ENCODE results near the gene NCAM2.
"Not testable (repeated sequence)": the region's sequence is repeated elsewhere in the genome, so short reads cannot be mapped to it uniquely, and the experiment has no call there.

The NCAM2 gene

DNA sequence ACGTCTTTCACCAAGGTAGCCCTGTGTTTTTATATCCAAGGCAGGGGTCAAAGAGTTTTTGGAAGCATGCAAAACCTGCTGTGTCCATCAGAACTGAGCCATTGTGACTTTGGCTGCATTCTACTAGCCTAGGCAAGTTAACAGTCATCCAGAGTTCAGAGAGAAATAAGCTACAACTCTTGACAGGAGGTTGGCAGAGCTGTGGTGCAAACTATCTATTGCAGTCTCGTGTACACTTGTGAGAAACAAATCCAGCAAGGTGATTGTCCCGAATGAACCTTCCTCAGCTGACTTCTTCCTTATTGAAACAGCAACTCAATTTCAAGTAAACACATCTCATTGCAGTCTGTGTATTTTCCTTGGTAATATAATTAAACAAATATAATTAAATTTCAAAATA lies 124.5 kb downstream of the NCAM2 start:
- H3K36me3 ChIP-seq (ENCODE audit: control insufficient read depth in 5 of 5, insufficient read depth in 5 of 5, low read length in 5 of 5), result no peaks in the 10 kb centered on the region
- no peak overlapping the region for H3K27ac ChIP-seq (ENCODE audit: low read depth, low read length)
- no peak overlapping the region for H3K9ac ChIP-seq (ENCODE audit: low read length in 5 of 5)
- H3K4me1 ChIP-seq (ENCODE audit: control insufficient read depth in 5 of 5, insufficient read depth in 5 of 5, low read length in 5 of 5), result no peaks in the 10 kb centered on the region
- H3K9me3 ChIP-seq (ENCODE audit: control insufficient read depth in 5 of 5, low read length in 5 of 5), result no peaks in the 10 kb centered on the region
- no peak overlapping the region for H3K4me3 ChIP-seq (ENCODE audit: low read depth in 1 of 5, low read length in 5 of 5)
- no peaks in the 10 kb centered on the region for H3K27me3 ChIP-seq (ENCODE audit: control insufficient read depth in 5 of 5, insufficient read depth in 4 of 5, low read length in 5 of 5)

DNA sequence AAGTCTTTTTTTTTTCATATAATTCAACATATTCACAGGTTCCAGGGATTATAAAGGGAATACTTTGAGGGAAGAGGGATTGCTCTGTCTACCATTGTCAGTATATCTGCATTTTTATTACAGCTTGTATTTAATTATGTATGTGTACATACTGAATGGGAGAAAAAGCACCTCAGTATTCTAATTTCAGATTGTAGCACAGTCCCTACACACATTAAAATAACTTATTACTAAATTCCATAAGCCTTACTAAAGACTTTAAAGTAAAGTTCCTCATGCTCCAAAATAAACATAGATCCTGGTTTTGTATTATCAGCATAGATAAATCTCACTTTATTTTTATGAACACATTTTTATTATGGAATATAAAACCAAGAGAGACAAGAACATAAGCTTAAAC lies 134.2 kb downstream of the NCAM2 start:
- Histone ChIP-seq H3K4me3 (ENCODE audit: low read depth in 1 of 5, low read length in 5 of 5) (no peak overlapping the region), H3K9ac (ENCODE audit: low read length in 5 of 5) (no peak overlapping the region), H3K27ac (ENCODE audit: low read depth, low read length) (no peak overlapping the region), H3K9me3 (ENCODE audit: control insufficient read depth in 5 of 5, low read length in 5 of 5) (no peaks in the 10 kb centered on the region), H3K4me1 (ENCODE audit: control insufficient read depth in 5 of 5, insufficient read depth in 5 of 5, low read length in 5 of 5) (no peaks in the 10 kb centered on the region), H3K27me3 (ENCODE audit: control insufficient read depth in 5 of 5, insufficient read depth in 4 of 5, low read length in 5 of 5) (no peaks in the 10 kb centered on the region), H3K36me3 (ENCODE audit: control insufficient read depth in 5 of 5, insufficient read depth in 5 of 5, low read length in 5 of 5) (no peaks in the 10 kb centered on the region)

DNA sequence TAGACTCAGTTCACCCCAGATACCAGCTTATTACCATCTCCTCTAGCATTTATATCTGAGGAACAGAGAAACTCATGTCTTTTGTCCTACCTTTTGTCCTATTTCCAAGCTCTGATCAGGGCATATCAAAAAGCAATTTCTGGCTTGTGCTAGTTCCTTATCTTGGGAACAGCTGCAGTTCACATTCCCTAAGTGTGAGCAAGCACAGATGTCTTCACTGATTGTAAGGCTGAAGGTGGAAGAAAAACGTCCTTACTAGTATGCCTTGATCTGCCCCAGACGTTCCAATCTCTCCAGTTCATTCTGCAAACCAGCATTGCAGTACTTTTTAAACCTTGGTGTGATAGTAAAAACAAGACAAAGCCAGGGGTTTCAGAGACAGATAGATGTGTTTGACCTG lies 139.8 kb downstream of the NCAM2 start:
- Histone ChIP-seq H3K27me3 (ENCODE audit: control insufficient read depth in 5 of 5, insufficient read depth in 4 of 5, low read length in 5 of 5) (no peaks in the 10 kb centered on the region), H3K4me3 (ENCODE audit: low read depth in 1 of 5, low read length in 5 of 5) (no peak overlapping the region), H3K36me3 (ENCODE audit: control insufficient read depth in 5 of 5, insufficient read depth in 5 of 5, low read length in 5 of 5) (no peaks in the 10 kb centered on the region), H3K4me1 (ENCODE audit: control insufficient read depth in 5 of 5, insufficient read depth in 5 of 5, low read length in 5 of 5) (no peaks in the 10 kb centered on the region), H3K27ac (ENCODE audit: low read depth, low read length) (no peak overlapping the region), H3K9me3 (ENCODE audit: control insufficient read depth in 5 of 5, low read length in 5 of 5) (no peaks in the 10 kb centered on the region), H3K9ac (ENCODE audit: low read length in 5 of 5) (no peak overlapping the region)

DNA sequence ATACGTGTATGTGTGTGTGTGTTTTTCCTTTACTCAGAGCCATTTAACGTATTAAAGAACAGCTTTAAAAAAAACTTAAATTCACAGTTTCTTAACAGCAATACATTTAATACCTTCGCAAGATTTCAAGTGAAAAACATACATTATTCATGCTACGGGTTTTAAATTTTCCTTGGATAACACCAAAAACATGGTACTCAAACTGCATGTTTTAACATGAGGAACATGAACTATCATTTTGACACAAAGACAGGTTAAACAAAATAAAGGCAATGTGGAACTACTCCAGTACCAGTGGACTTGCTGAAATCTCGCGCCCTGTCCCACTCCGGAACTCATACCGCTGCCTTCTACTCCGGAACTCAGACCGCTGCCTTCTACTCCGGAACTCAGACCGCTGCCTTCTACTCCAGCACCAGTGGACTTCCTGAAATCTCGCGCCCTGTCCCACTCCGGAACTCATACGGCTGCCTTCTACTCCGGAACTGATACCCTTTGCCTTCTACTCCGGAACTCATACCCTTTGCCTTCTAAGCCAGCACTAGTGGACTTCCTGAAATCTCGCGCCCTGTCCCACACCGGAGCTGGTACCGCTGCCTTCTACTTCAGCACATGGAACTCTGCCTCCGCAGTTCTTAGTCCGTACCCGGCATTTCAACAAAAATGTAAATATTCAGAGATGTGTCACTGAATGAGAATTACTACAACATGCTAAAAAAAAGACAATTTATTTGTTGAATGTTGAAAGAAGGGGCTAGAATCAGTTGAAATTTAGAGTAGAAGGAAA lies 148.6 kb downstream of the NCAM2 start:
- Histone ChIP-seq H3K27me3 (ENCODE audit: control insufficient read depth in 5 of 5, insufficient read depth in 4 of 5, low read length in 5 of 5) (no peaks in the 10 kb centered on the region), H3K9me3 (ENCODE audit: control insufficient read depth in 5 of 5, low read length in 5 of 5) (no peaks in the 10 kb centered on the region), H3K4me1 (ENCODE audit: control insufficient read depth in 5 of 5, insufficient read depth in 5 of 5, low read length in 5 of 5) (no peaks in the 10 kb centered on the region), H3K27ac (ENCODE audit: low read depth, low read length) (no peak overlapping the region), H3K4me3 (ENCODE audit: low read depth in 1 of 5, low read length in 5 of 5) (no peak overlapping the region), H3K36me3 (ENCODE audit: control insufficient read depth in 5 of 5, insufficient read depth in 5 of 5, low read length in 5 of 5) (no peaks in the 10 kb centered on the region), H3K9ac (ENCODE audit: low read length in 5 of 5) (no peak overlapping the region)

DNA sequence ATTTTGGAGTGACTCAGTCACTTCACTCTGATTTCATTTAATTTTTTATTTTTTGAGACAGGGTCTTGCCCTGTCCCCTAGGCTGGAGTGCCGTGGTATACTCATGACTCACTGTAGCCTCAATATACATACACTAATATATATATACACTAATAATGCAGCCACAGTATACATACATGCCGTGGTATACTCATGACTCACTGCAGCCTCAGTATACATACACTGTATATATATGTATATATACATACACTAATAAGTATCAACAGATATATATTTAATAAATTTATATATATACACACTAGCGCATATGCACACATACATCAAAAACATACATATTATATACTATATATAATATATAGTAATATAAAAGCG lies 149.2 kb downstream of the NCAM2 start:
- H3K27ac ChIP-seq (ENCODE audit: low read depth, low read length), result no peak overlapping the region
- H3K4me1 ChIP-seq (ENCODE audit: control insufficient read depth in 5 of 5, insufficient read depth in 5 of 5, low read length in 5 of 5), result no peaks in the 10 kb centered on the region
- H3K4me3 ChIP-seq (ENCODE audit: low read depth in 1 of 5, low read length in 5 of 5), result no peak overlapping the region
- no peaks in the 10 kb centered on the region for H3K36me3 ChIP-seq (ENCODE audit: control insufficient read depth in 5 of 5, insufficient read depth in 5 of 5, low read length in 5 of 5)
- H3K9ac ChIP-seq (ENCODE audit: low read length in 5 of 5), result no peak overlapping the region
- H3K9me3 ChIP-seq (ENCODE audit: control insufficient read depth in 5 of 5, low read length in 5 of 5), result no peaks in the 10 kb centered on the region
- no peaks in the 10 kb centered on the region for H3K27me3 ChIP-seq (ENCODE audit: control insufficient read depth in 5 of 5, insufficient read depth in 4 of 5, low read length in 5 of 5)

DNA sequence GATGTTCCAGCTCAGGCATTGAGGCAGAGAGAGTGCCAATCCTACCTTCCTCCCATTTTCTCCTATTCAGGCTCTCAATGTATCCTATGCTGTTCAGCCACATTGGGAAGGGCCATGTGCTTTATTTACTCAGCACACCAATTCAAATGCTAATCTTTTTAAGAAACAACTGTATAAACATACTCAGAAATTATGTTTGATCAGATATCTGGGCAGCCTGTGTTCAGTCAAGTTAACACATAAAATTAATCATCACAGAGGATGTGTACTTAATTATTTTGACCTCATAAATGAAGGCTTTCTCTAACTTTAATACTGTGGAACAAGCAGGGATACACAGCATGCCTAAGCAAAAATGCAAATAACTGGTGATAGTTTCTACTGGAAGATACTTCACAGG lies 149.8 kb downstream of the NCAM2 start:
- no peaks in the 10 kb centered on the region for H3K27me3 ChIP-seq (ENCODE audit: control insufficient read depth in 5 of 5, insufficient read depth in 4 of 5, low read length in 5 of 5)

DNA sequence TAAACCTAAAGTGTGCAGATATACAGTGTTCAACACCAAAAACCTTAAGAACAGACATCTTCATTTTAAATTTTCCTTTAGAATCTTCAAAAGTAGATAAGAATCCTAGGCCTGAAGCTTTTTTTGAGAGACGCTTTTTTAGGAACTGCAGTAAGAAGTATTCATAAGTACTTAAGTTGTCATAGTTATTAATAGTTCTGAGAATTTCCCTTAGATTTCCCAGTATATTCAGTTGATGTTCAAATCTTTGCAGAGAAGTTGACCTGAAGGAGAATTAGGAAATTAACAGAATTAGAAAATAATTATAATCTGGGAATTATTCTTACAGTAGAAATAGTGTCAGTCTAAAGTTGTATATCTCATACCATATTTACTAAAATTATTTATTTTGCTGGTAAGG lies 150.3 kb downstream of the NCAM2 start:
- Histone ChIP-seq H3K4me3 (ENCODE audit: low read depth in 1 of 5, low read length in 5 of 5) (no peak overlapping the region), H3K36me3 (ENCODE audit: control insufficient read depth in 5 of 5, insufficient read depth in 5 of 5, low read length in 5 of 5) (no peaks in the 10 kb centered on the region), H3K4me1 (ENCODE audit: control insufficient read depth in 5 of 5, insufficient read depth in 5 of 5, low read length in 5 of 5) (no peaks in the 10 kb centered on the region), H3K9me3 (ENCODE audit: control insufficient read depth in 5 of 5, low read length in 5 of 5) (no peaks in the 10 kb centered on the region), H3K27ac (ENCODE audit: low read depth, low read length) (no peak overlapping the region), H3K27me3 (ENCODE audit: control insufficient read depth in 5 of 5, insufficient read depth in 4 of 5, low read length in 5 of 5) (no peaks in the 10 kb centered on the region), H3K9ac (ENCODE audit: low read length in 5 of 5) (no peak overlapping the region)

More for the DNA sequence above, 149.8 kb downstream of the NCAM2 start:
- Histone ChIP-seq H3K4me1 (ENCODE audit: control insufficient read depth in 5 of 5, insufficient read depth in 5 of 5, low read length in 5 of 5) (no peaks in the 10 kb centered on the region), H3K4me3 (ENCODE audit: low read depth in 1 of 5, low read length in 5 of 5) (no peak overlapping the region), H3K9me3 (ENCODE audit: control insufficient read depth in 5 of 5, low read length in 5 of 5) (no peaks in the 10 kb centered on the region), H3K27ac (ENCODE audit: low read depth, low read length) (no peak overlapping the region), H3K9ac (ENCODE audit: low read length in 5 of 5) (no peak overlapping the region), H3K36me3 (ENCODE audit: control insufficient read depth in 5 of 5, insufficient read depth in 5 of 5, low read length in 5 of 5) (no peaks in the 10 kb centered on the region)

DNA sequence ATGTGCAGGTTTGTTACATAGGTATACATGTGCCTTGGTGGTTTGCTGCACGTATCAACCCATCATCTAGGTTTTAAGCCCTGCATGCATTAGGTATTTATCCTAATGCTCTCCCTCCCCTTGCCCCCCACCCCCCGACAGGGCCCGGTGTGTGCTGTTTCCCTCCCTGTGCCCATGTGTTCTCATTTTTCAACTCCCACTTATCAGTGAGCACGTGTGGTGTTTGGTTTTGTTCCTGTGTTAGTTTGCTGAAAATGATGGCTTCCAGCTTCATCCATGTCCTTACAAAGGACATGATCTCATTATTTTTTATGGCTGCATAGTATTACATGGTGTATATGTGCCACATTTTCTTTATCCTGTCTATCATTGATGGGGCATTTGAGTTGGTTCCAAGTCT lies 151.2 kb downstream of the NCAM2 start:
- not testable (repeated sequence) for H3K9me3 ChIP-seq (ENCODE audit: control insufficient read depth in 5 of 5, low read length in 5 of 5); H3K27me3 ChIP-seq (ENCODE audit: control insufficient read depth in 5 of 5, insufficient read depth in 4 of 5, low read length in 5 of 5); H3K9ac ChIP-seq (ENCODE audit: low read length in 5 of 5); H3K27ac ChIP-seq (ENCODE audit: low read depth, low read length); H3K4me3 ChIP-seq (ENCODE audit: low read depth in 1 of 5, low read length in 5 of 5); H3K36me3 ChIP-seq (ENCODE audit: control insufficient read depth in 5 of 5, insufficient read depth in 5 of 5, low read length in 5 of 5); H3K4me1 ChIP-seq (ENCODE audit: control insufficient read depth in 5 of 5, insufficient read depth in 5 of 5, low read length in 5 of 5)

DNA sequence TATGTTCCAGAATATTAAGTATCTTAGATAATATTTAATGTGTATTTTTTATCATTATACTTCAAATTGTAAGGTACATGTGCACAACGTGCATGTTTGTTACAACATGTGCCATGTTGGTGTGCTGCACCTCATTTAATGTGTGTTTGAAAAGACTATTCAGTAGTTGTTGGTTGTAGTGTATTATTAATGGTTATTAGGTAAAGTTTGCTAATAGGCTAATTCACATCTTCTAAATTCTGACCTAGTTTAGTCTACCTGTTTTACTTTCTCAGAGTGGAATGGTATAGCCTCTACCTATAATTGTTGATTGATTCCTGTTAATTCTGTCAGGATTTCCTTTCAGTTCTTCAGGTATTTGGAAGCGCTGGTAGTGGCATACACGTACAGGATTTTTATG lies 153.0 kb downstream of the NCAM2 start:
- Histone ChIP-seq H3K9me3 (ENCODE audit: control insufficient read depth in 5 of 5, low read length in 5 of 5) (no peaks in the 10 kb centered on the region), H3K4me1 (ENCODE audit: control insufficient read depth in 5 of 5, insufficient read depth in 5 of 5, low read length in 5 of 5) (no peaks in the 10 kb centered on the region), H3K27me3 (ENCODE audit: control insufficient read depth in 5 of 5, insufficient read depth in 4 of 5, low read length in 5 of 5) (peaks cover 0 to 3% (median 0%) of the 10 kb centered on the region in 5 donors), H3K36me3 (ENCODE audit: control insufficient read depth in 5 of 5, insufficient read depth in 5 of 5, low read length in 5 of 5) (no peaks in the 10 kb centered on the region), H3K9ac (ENCODE audit: low read length in 5 of 5) (no peak overlapping the region), H3K27ac (ENCODE audit: low read depth, low read length) (no peak overlapping the region), H3K4me3 (ENCODE audit: low read depth in 1 of 5, low read length in 5 of 5) (no peak overlapping the region)

DNA sequence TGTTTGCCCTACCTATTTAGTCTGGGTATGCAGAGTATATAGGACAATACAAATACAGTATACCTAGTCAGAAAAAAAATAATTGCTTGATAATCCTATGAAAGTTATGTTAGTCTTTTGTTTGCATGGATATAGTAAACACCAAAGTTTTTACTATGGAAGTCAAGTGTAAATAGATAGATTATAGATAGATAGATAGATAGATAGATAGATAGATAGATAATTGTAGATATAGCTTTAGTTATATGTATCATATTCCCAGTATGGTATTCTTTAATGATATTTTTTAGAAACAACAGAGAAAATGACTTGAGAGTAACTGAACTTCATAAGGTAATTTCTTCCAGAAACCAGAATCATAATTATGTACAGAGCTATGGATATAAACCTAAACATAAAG lies 158.2 kb downstream of the NCAM2 start:
- H3K36me3 ChIP-seq (ENCODE audit: control insufficient read depth in 5 of 5, insufficient read depth in 5 of 5, low read length in 5 of 5), result no peaks in the 10 kb centered on the region
- no peaks in the 10 kb centered on the region for H3K9me3 ChIP-seq (ENCODE audit: control insufficient read depth in 5 of 5, low read length in 5 of 5)
- H3K27ac ChIP-seq (ENCODE audit: low read depth, low read length), result no peak overlapping the region
- H3K9ac ChIP-seq (ENCODE audit: low read length in 5 of 5), result no peak overlapping the region
- H3K27me3 ChIP-seq (ENCODE audit: control insufficient read depth in 5 of 5, insufficient read depth in 4 of 5, low read length in 5 of 5), result peaks cover 0 to 3% (median 0%) of the 10 kb centered on the region in 5 donors
- no peaks in the 10 kb centered on the region for H3K4me1 ChIP-seq (ENCODE audit: control insufficient read depth in 5 of 5, insufficient read depth in 5 of 5, low read length in 5 of 5)
- H3K4me3 ChIP-seq (ENCODE audit: low read depth in 1 of 5, low read length in 5 of 5), result no peak overlapping the region
